Upper lobe of left lung (tissue), 6 donors: ENCODE measurements around the gene DEPDC5. TPM values are rescaled to one million over a fixed set of nuclear protein-coding genes. Genes with fewer than 3 reads are reported as not detected.
"Not testable (repeated sequence)": the region's sequence is repeated elsewhere in the genome, so short reads cannot be mapped to it uniquely, and the experiment has no call there.

Experiments
- ATAC-seq, 2 donors: fragments of 200-7000 bp; cut with Tn5 transposase; one replicate each; pipeline ENCODE4 v1.9.1; 2022; ENCODE audit warnings: mild to moderate bottlenecking in 2 of 2, moderate library complexity in 2 of 2; ENCODE audit not compliant: low FRiP score in 2 of 2
- DNase-seq, 2 donors: peaks; one replicate each; pipeline ENCODE4 v3.0.0-alpha.2; 2019 to 2020
- H3K27ac ChIP-seq, 4 donors: fragments of 200-600 bp; sonication (generic); one replicate each; pipeline ENCODE4 v1.5.1; 2016 to 2019
- H3K27me3 ChIP-seq, 4 donors: fragments of 200-600 bp; sonication (generic); one replicate each; pipeline ENCODE4 v1.5.1; 2017 to 2019
- H3K36me3 ChIP-seq, 4 donors: fragments of 200-600 bp; sonication (generic); one replicate each; pipeline ENCODE4 v1.5.1; 2016 to 2019
- H3K4me1 ChIP-seq, 4 donors: fragments of 200-600 bp; sonication (generic); one replicate each; pipeline ENCODE4 v1.5.1; 2018 to 2019
- H3K4me3 ChIP-seq, 4 donors: fragments of 200-600 bp; sonication (generic); one replicate each; pipeline ENCODE4 v1.5.1; 2017 to 2019; ENCODE audit warnings: mild to moderate bottlenecking in 2 of 4, moderate library complexity in 1 of 4
- H3K9me3 ChIP-seq, 4 donors: fragments of 200-600 bp; sonication (generic); one replicate each; pipeline ENCODE4 v1.5.1; 2018 to 2019
- CTCF ChIP-seq, 6 experiments: fragments of 450-650 bp in 4 of 6; fragments of 200-600 bp in 2 of 6; sonication (generic) in 2 of 6; IDR thresholded peaks; one replicate each; pipeline ENCODE4 v1.5.1; 2016 to 2019; ENCODE audit warnings: antibody characterized with exemption in 6 of 6
- EP300 ChIP-seq, 4 donors: sonication (generic); formaldehyde crosslinking; IDR thresholded peaks; one replicate each; pipeline ENCODE4 v1.5.1; 2017; ENCODE audit warnings: antibody characterized with exemption in 4 of 4, control low read depth in 2 of 4
- POLR2A ChIP-seq, 4 donors: fragments of 450-650 bp; IDR thresholded peaks; one replicate each; pipeline ENCODE4 v1.5.1; 2016 to 2017; ENCODE audit warnings: antibody characterized with exemption in 4 of 4, mild to moderate bottlenecking in 2 of 4
- POLR2AphosphoS5 ChIP-seq, 2 donors: sonication (generic); formaldehyde crosslinking; IDR thresholded peaks; one replicate each; pipeline ENCODE4 v1.5.1; 2017; ENCODE audit warnings: antibody characterized with exemption in 2 of 2
- WGBS, 2 donors: methylation state at CpG; one replicate each; pipeline ENCODE4 v1.1.5; 2017 to 2018; 5-methylcytosine and 5-hydroxymethylcytosine counted together
- total RNA-seq, 6 donors: library from RNA; depleted of rRNA in 4 of 6; stranded (reverse); fragments of >200 nt in 4 of 6; gene quantifications; one replicate each; pipeline versions ENCODE4 v1.1.0 to v1.2.1, GENCODE V29; 2016 to 2021
- donor health status: DM: no; HTN: no; CAD: no; lungs with moderate emphysema.
- donor health status: DM: no; HTN: yes; CAD: no; lungs with severe emphysema.

Gene DEPDC5
- total RNA-seq, 6 donors from 2014 or later, result 10.9 to 31.4 (median 24.4) TPM

GRCh38 chr22:31738566-31738965 is 15.3 kb upstream of the DEPDC5 start:
- no peak for TF ChIP-seq POLR2A (IDR thresholded peaks at IDR 0.05)
- no peak for TF ChIP-seq EP300 (IDR thresholded peaks at IDR 0.05)
- TF ChIP-seq CTCF (IDR thresholded peaks at IDR 0.05), result no peak
- TF ChIP-seq POLR2AphosphoS5 (IDR thresholded peaks at IDR 0.05), result no peak
- peaks cover 6 to 37% (median 12%) of the 10 kb centered on the region in 4 donors for H3K4me1 ChIP-seq
- no peaks in the 10 kb centered on the region for H3K9me3 ChIP-seq
- 59 to 62% methylated on average over 2 of the region's 2 CpGs for WGBS, 2 donors
- no peak overlapping the region for H3K4me3 ChIP-seq
- DNase-seq (no peak), ATAC-seq (no peak)
- no peaks in the 10 kb centered on the region for H3K27me3 ChIP-seq
- H3K27ac ChIP-seq, result peak overlapping the region in 2 of 4 donors; percentile 43 to 55
- peaks cover 0 to 24% (median 6%) of the 10 kb centered on the region in 4 donors for H3K36me3 ChIP-seq

- no peak overlapping the region for H3K4me3 ChIP-seq
- ATAC-seq, result peak; percentile 41 to 84
- no peak for TF ChIP-seq CTCF (IDR thresholded peaks at IDR 0.05)
- no peak for TF ChIP-seq POLR2AphosphoS5 (IDR thresholded peaks at IDR 0.05)
- no peak for TF ChIP-seq POLR2A (IDR thresholded peaks at IDR 0.05)
- TF ChIP-seq EP300 (IDR thresholded peaks at IDR 0.05), result no peak
- peaks cover 4 to 29% (median 12%) of the 10 kb centered on the region in 4 donors for H3K4me1 ChIP-seq
- H3K9me3 ChIP-seq, result no peaks in the 10 kb centered on the region
- peak in 1 of 2 donors; percentile 61 for DNase-seq
- H3K36me3 ChIP-seq, result peaks cover 0 to 21% (median 6%) of the 10 kb centered on the region in 4 donors
- WGBS, 2 donors, result 31 to 63% methylated on average over 2 of the region's 2 CpGs
- H3K27me3 ChIP-seq, result no peaks in the 10 kb centered on the region
- peak overlapping the region; percentile 17 to 68 (median 49) for H3K27ac ChIP-seq
Measured at GRCh38 chr22:31739795-31740201, 14.0 kb upstream of the DEPDC5 start.

- not testable (repeated sequence) for H3K27me3 ChIP-seq, H3K4me3 ChIP-seq, DNase-seq, H3K9me3 ChIP-seq, ATAC-seq
- Histone ChIP-seq H3K27ac (peak overlapping the region; percentile 17 to 68 (median 39)), H3K4me1 (peaks cover 4 to 31% (median 12%) of the 10 kb centered on the region in 4 donors), H3K36me3 (peaks cover 0 to 16% (median 6%) of the 10 kb centered on the region in 4 donors)
- 83 to 86% methylated on average over 7 of the region's 7 CpGs for WGBS, 2 donors
Measured at GRCh38 chr22:31740314-31740713, 13.5 kb upstream of the DEPDC5 start.

- no peak for ATAC-seq
- no peak for DNase-seq
- Histone ChIP-seq H3K27me3 (no peaks in the 10 kb centered on the region), H3K27ac (no peak overlapping the region), H3K4me1 (peaks cover 4 to 34% (median 14%) of the 10 kb centered on the region in 4 donors), H3K36me3 (peaks cover 0 to 14% (median 6%) of the 10 kb centered on the region in 4 donors), H3K4me3 (no peak overlapping the region), H3K9me3 (no peaks in the 10 kb centered on the region)
- TF ChIP-seq POLR2A (IDR thresholded peaks at IDR 0.05) (no peak), CTCF (IDR thresholded peaks at IDR 0.05) (no peak), EP300 (IDR thresholded peaks at IDR 0.05) (no peak), POLR2AphosphoS5 (IDR thresholded peaks at IDR 0.05) (no peak)
- 70 to 83% methylated on average over 3 of the region's 3 CpGs for WGBS, 2 donors
Measured at GRCh38 chr22:31742115-31742514, 11.7 kb upstream of the DEPDC5 start.

- ATAC-seq (no peak), DNase-seq (no peak)
- H3K4me3 ChIP-seq, result no peak overlapping the region
- H3K27ac ChIP-seq, result no peak overlapping the region
- no peaks in the 10 kb centered on the region for H3K9me3 ChIP-seq
- peaks cover 4 to 40% (median 17%) of the 10 kb centered on the region in 4 donors for H3K4me1 ChIP-seq
- H3K36me3 ChIP-seq, result peaks cover 0 to 14% (median 7%) of the 10 kb centered on the region in 4 donors
- WGBS, 2 donors, result 97 to 100% methylated on average over 2 of the region's 2 CpGs
- no peaks in the 10 kb centered on the region for H3K27me3 ChIP-seq
- no peak for TF ChIP-seq POLR2A (IDR thresholded peaks at IDR 0.05)
- no peak for TF ChIP-seq POLR2AphosphoS5 (IDR thresholded peaks at IDR 0.05)
- TF ChIP-seq EP300 (IDR thresholded peaks at IDR 0.05), result no peak
- TF ChIP-seq CTCF (IDR thresholded peaks at IDR 0.05), result no peak
Measured at GRCh38 chr22:31742682-31743081, 11.1 kb upstream of the DEPDC5 start.
